HepG2 (cell line): Measurements from ENCODE around the gene NXPH4. TPM values are rescaled to one million over a fixed set of nuclear protein-coding genes. Genes with fewer than 3 reads are reported as not detected.

Experiments used
- ATAC-seq: fragments of 200-7000 bp; cut with Tn5 transposase; 3 replicates; pipeline ENCODE4 v1.9.1; 2020; ENCODE audit warnings: mild to moderate bottlenecking, moderate library complexity
- BruUV-seq: library from RNA; stranded (reverse); fragments of 400-500 nt; replicated peaks from 2 replicates; lab custom pipeline; 2021; lab: Mats Ljungman, UMichigan
- CTCF ChIA-PET: fragments of 300-600 bp; formaldehyde crosslinking; extraction: SDS; loops from one replicate; lab custom pipeline; 2021; ENCODE audit warnings: low total read pairs, inconsistent platforms, low intra/inter-chr PET ratio; lab: Yijun Ruan, JAX
- POLR2A ChIA-PET: fragments of 350-600 bp; sonication (Branson Sonifier 250); formaldehyde crosslinking; loops from one replicate; lab custom pipeline; 2020; ENCODE audit warnings: antibody characterized with exemption, inconsistent platforms; lab: Yijun Ruan, JAX
- DNase-seq: peaks from one replicate; pipeline ENCODE4 v3.0.0-alpha.2; 2015; ENCODE audit warnings: low spot score
- FAIRE-seq: peaks from 3 replicates; lab custom pipeline; 2011; peaks lifted over from hg19 to GRCh38; lab: Jason Lieb, UNC
- H2AFZ ChIP-seq: one replicate; pipeline ENCODE4 v1.6.1; 2011; ENCODE audit warnings: low read length, inconsistent platforms
- H3K27ac ChIP-seq: fragments of 300-600 bp; 3 replicates; pipeline ENCODE4 v1.8.0; 2011; ENCODE audit warnings: mixed run types, mild to moderate bottlenecking, mixed read lengths, low read length, inconsistent platforms; ENCODE audit not compliant: insufficient read depth; ENCODE audit errors: extremely low read length
- H3K27me3 ChIP-seq, 2 experiments: fragments of 200-600 bp in 1 of 2; 2 replicates in 1 of 2; 3 replicates in 1 of 2; pipeline versions ENCODE4 v1.6.0 to v1.8.0; 2011; ENCODE audit warnings: low read length in 2 of 2, mild to moderate bottlenecking in 2 of 2, moderate library complexity in 2 of 2, inconsistent platforms in 1 of 2; ENCODE audit not compliant: insufficient read depth in 2 of 2, control insufficient read depth in 1 of 2
- H3K36me3 ChIP-seq, 2 experiments: fragments of 200-600 bp in 1 of 2; replicated peaks in 1 of 2; 2 replicates in 1 of 2; 3 replicates in 1 of 2; pipeline versions ENCODE4 v1.5.1 to v1.8.0; 2011; ENCODE audit warnings: low read length in 2 of 2, inconsistent platforms in 1 of 2; ENCODE audit not compliant: insufficient read depth in 2 of 2, control insufficient read depth in 1 of 2
- H3K4me1 ChIP-seq: 2 replicates; pipeline ENCODE4 v1.5.1; 2012; ENCODE audit warnings: low read length, inconsistent platforms; ENCODE audit not compliant: insufficient read depth
- H3K4me2 ChIP-seq: 2 replicates; pipeline ENCODE4 v1.6.0; 2011; ENCODE audit warnings: low read depth, low read length, inconsistent platforms
- H3K4me3 ChIP-seq, 3 experiments: fragments of 200-600 bp in 1 of 3; sonication (generic), shearing (Covaris generic) in 1 of 3; replicated peaks in 1 of 3; 2 replicates each; pipeline ENCODE4 v1.5.1; 2011 to 2016; ENCODE audit warnings: low read length in 3 of 3, inconsistent platforms in 2 of 3, low read depth in 2 of 3, mild to moderate bottlenecking in 2 of 3, control low read depth in 1 of 3, mixed read lengths in 1 of 3; ENCODE audit not compliant: insufficient read depth in 1 of 3
- H3K79me2 ChIP-seq: one replicate; pipeline ENCODE4 v1.6.1; 2011; ENCODE audit warnings: low read length, inconsistent platforms; ENCODE audit not compliant: insufficient read depth
- H3K9ac ChIP-seq: 2 replicates; pipeline ENCODE4 v1.6.0; 2011; ENCODE audit warnings: mild to moderate bottlenecking, low read depth, low read length, inconsistent platforms; ENCODE audit not compliant: insufficient read depth
- H3K9me3 ChIP-seq: 2 replicates; pipeline ENCODE4 v1.5.1; 2012; ENCODE audit warnings: mild to moderate bottlenecking, low read length
- H4K20me1 ChIP-seq: 2 replicates; pipeline ENCODE4 v1.6.0; 2011; ENCODE audit warnings: inconsistent platforms, mild to moderate bottlenecking, low read length, moderate library complexity; ENCODE audit not compliant: insufficient read depth
- AGO2 ChIP-seq: fragments of 200-400 bp; formaldehyde crosslinking; optimal IDR thresholded peaks from 2 replicates; pipeline ENCODE3; 2017; ENCODE audit warnings: mild to moderate bottlenecking, low read depth, low read length, moderate library complexity
- CREM ChIP-seq, 2 experiments: sonication (generic) in 1 of 2; formaldehyde crosslinking in 1 of 2; IDR thresholded peaks; 2 replicates each; pipeline versions ENCODE4 v1.4.0 to v1.6.1; 2016 to 2020; ENCODE audit warnings: antibody characterized with exemption in 1 of 2, mild to moderate bottlenecking in 1 of 2, missing genetic modification reagents in 1 of 2
- KLF13 ChIP-seq: sonication (generic); formaldehyde crosslinking; IDR thresholded peaks from 2 replicates; pipeline ENCODE4 v1.4.0; 2020; ENCODE audit warnings: mild to moderate bottlenecking, missing genetic modification reagents
- MZF1 ChIP-seq: sonication (generic); formaldehyde crosslinking; IDR thresholded peaks from 2 replicates; pipeline ENCODE4 v1.8.1; 2023; ENCODE audit warnings: mild to moderate bottlenecking, missing genetic modification reagents, borderline replicate concordance
- NPAS2 ChIP-seq: sonication (generic); formaldehyde crosslinking; IDR thresholded peaks from 2 replicates; pipeline ENCODE4 v1.8.0; 2022; ENCODE audit warnings: mild to moderate bottlenecking, missing genetic modification reagents, borderline replicate concordance
- PAF1 ChIP-seq: IDR thresholded peaks from 2 replicates; pipeline ENCODE4 v1.6.1; 2016; ENCODE audit warnings: missing genetic modification reagents, missing compliant biosample characterization
- PHF5A ChIP-seq: IDR thresholded peaks from one replicate; pipeline ENCODE4 v1.6.1; 2018; ENCODE audit warnings: low read depth, missing genetic modification reagents; ENCODE audit not compliant: unreplicated experiment
- SRSF4 ChIP-seq: fragments of 200-400 bp; formaldehyde crosslinking; IDR thresholded peaks from one replicate; pipeline ENCODE4 v1.6.1; 2018; ENCODE audit warnings: mild to moderate bottlenecking, low read depth, low read length, moderate library complexity; ENCODE audit not compliant: poor library complexity, severe bottlenecking
- TEAD3 ChIP-seq: optimal IDR thresholded peaks from 2 replicates; pipeline ENCODE3; 2016; ENCODE audit warnings: borderline replicate concordance
- ZNF138 ChIP-seq: sonication (generic); formaldehyde crosslinking; IDR thresholded peaks from 2 replicates; pipeline ENCODE4 v1.5.0; 2020; ENCODE audit warnings: mild to moderate bottlenecking, low read depth, missing genetic modification reagents
- ZNF232 ChIP-seq: sonication (generic); formaldehyde crosslinking; IDR thresholded peaks from 2 replicates; pipeline ENCODE4 v1.4.0; 2020; ENCODE audit warnings: missing genetic modification reagents, borderline replicate concordance
- ZNF296 ChIP-seq: sonication (generic); formaldehyde crosslinking; conservative IDR thresholded peaks from 2 replicates; pipeline ENCODE4 v1.5.0; 2020; ENCODE audit warnings: mild to moderate bottlenecking, missing genetic modification reagents
- ZNF44 ChIP-seq: sonication (generic); formaldehyde crosslinking; IDR thresholded peaks from 2 replicates; pipeline ENCODE4 v1.5.1; 2020; ENCODE audit warnings: mild to moderate bottlenecking, missing genetic modification reagents
- ZNF460 ChIP-seq: sonication (generic); formaldehyde crosslinking; IDR thresholded peaks from 2 replicates; pipeline ENCODE4 v1.5.1; 2020; ENCODE audit warnings: missing genetic modification reagents, mild to moderate bottlenecking, borderline replicate concordance
- WGBS: methylation state at CpG from one replicate; pipeline ENCODE4 v1.1.6; 2017; ENCODE audit warnings: low lambda C conversion rate; 5-methylcytosine and 5-hydroxymethylcytosine counted together
- in situ Hi-C: cut with HindIII; loops from 2 replicates; pipeline ENCODE4 v1.10.0; 2017; ENCODE audit warnings: low pct_unique_long_range_greater_than_20kb; ENCODE audit not compliant: extremely low pct_ligation_motif_present
- intact Hi-C: fragments of 100-400 bp; cut with micrococcal nuclease; formaldehyde crosslinking; loops from one replicate; pipeline ENCODE4 v1.10.0; 2022; ENCODE audit not compliant: unreplicated experiment
- polyA plus RNA-seq, 8 experiments: library from polyadenylated mRNA; depleted of rRNA in 3 of 8; stranded (reverse) in 7 of 8; unstranded in 1 of 8; fragments of >200 nt; fragmentation: Illumina TruSeq in 4 of 8; extraction: Trizol in 4 of 8; gene quantifications; 2 replicates each; pipeline versions ENCODE4 v1.2.1 to v1.2.3, GENCODE V29; 2011 to 2016; ENCODE audit warnings: low read depth in 4 of 8, missing spikeins in 1 of 8, mixed read lengths in 1 of 8; ENCODE audit not compliant: insufficient read depth in 1 of 8
- total RNA-seq, 5 experiments: library from RNA; depleted of rRNA; stranded (reverse); fragments of >200 nt; fragmentation: Illumina TruSeq; extraction: Trizol; gene quantifications; 2 replicates each; pipeline ENCODE4 v1.2.3, GENCODE V29; 2016; ENCODE audit warnings: low read depth in 1 of 5
- TF ChIP-seq, protein P1 (sequence below): IDR thresholded peaks from 2 replicates; pipeline ENCODE4 v1.6.1; 2016; ENCODE audit warnings: missing compliant biosample characterization, missing genetic modification reagents, borderline replicate concordance

Gene NXPH4
- total and polyA plus RNA-seq, 2 of the 13 experiments (the other 11 are each of a cell fraction or from before 2014, with no cell fraction given) = 0.13 TPM; not detected in 1

DNA sequence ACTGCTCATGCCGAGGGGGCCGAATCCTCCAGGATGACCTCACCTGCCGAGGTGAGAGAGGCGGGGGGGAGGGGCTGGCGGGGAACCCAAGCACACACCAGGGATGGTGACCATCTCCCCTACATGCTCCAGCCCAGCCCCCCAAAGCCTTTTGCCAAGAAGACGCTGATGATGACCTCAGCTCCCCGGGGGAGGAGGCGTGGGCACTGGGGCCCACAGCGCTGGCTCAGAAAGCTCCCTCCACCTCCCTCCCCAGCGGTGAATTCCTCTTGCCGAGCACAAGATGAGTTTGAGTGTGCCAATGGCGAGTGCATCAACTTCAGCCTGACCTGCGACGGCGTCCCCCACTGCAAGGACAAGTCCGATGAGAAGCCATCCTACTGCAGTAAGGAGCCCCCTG lies 23.7 kb upstream of the NXPH4 start:
- in situ Hi-C loops (no loop called here), intact Hi-C loops (no loop called here)
- CTCF ChIA-PET = no interaction called here
- peaks cover 78 to 98% of the 10 kb centered on the region in 2 experiments for H3K36me3 ChIP-seq
- no CpG with 5 or more reads among the region's 16 CpGs for WGBS
- no peak overlapping the region for H3K27ac ChIP-seq
- H3K79me2 ChIP-seq = no peaks in the 10 kb centered on the region
- no peaks in the 10 kb centered on the region; a peak in 1 of 5 replicates for H3K27me3 ChIP-seq
- TF ChIP-seq AGO2 (peak; percentile 36), PAF1 (0 out of 2 replicates have a peak, but pooled peaks have one; percentile 12), ZNF460 (CRISPR knock-in tag) (no peak)
- TF ChIP-seq, all 625 proteins: peak for 2
- H2AFZ ChIP-seq = no peak overlapping the region
- H4K20me1 ChIP-seq = no peaks in the 10 kb centered on the region
- POLR2A ChIA-PET = interaction anchor here (1.3 kb wide), 1 partner anchor 62 kb away, joined by 3 read pairs; no protein-coding TSS in a partner anchor
- no peak overlapping the region for H3K9ac ChIP-seq
- no peak for FAIRE-seq
- H3K4me3 ChIP-seq = no peak overlapping the region
- no TSS peak for BruUV-seq
- H3K4me2 ChIP-seq = no peak overlapping the region
- DNase-seq = no peak
- H3K9me3 ChIP-seq = no peaks in the 10 kb centered on the region
- no peak for ATAC-seq
- H3K4me1 ChIP-seq = no peaks in the 10 kb centered on the region

- Histone ChIP-seq H3K27ac (no peak overlapping the region), H2AFZ (no peak overlapping the region), H3K4me2 (no peak overlapping the region), H3K27me3 (no peaks in the 10 kb centered on the region; a peak in 1 of 5 replicates), H3K4me3 (no peak overlapping the region), H3K9ac (no peak overlapping the region), H3K9me3 (no peaks in the 10 kb centered on the region), H3K36me3 (peaks cover 79 to 98% of the 10 kb centered on the region in 2 experiments), H3K79me2 (no peaks in the 10 kb centered on the region), H3K4me1 (no peaks in the 10 kb centered on the region), H4K20me1 (no peaks in the 10 kb centered on the region)
- intact Hi-C loops (no loop called here), in situ Hi-C loops (no loop called here)
- DNase-seq (no peak), FAIRE-seq (no peak), ATAC-seq (no peak)
- CTCF ChIA-PET = no interaction called here
- WGBS = 96% methylated on average over 7 of the region's 19 CpGs
- no TSS peak for BruUV-seq
- POLR2A ChIA-PET = no interaction called here
- TF ChIP-seq MZF1 (CRISPR knock-in tag) (no peak), KLF13 (no peak), ZNF296 (no peak), ZNF138 (CRISPR knock-in tag) (no peak), TEAD3 (CRISPR knock-in tag) (no peak), ZNF44 (CRISPR knock-in tag) (no peak), CREM (IDR thresholded peaks at IDR 0.05) (no peak), CREM (CRISPR knock-in tag; IDR thresholded peaks at IDR 0.05) (no peak), SRSF4 (no peak), NPAS2 (CRISPR knock-in tag) (no peak), ZNF232 (no peak), PHF5A (CRISPR knock-in tag) (no peak)
- TF ChIP-seq, protein P1, sequence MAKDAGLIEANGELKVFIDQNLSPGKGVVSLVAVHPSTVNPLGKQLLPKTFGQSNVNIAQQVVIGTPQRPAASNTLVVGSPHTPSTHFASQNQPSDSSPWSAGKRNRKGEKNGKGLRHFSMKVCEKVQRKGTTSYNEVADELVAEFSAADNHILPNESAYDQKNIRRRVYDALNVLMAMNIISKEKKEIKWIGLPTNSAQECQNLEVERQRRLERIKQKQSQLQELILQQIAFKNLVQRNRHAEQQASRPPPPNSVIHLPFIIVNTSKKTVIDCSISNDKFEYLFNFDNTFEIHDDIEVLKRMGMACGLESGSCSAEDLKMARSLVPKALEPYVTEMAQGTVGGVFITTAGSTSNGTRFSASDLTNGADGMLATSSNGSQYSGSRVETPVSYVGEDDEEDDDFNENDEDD = no peak
Measured at GRCh38 chr12:57193706-57194245, 22.8 kb upstream of the NXPH4 start.
